RWPE2 (cell line): ENCODE data around the gene BRPF3.

Experiments used
- ATAC-seq: fragments of 200-7000 bp; cut with Tn5 transposase; 3 replicates; pipeline ENCODE4 v1.9.1; 2021; ENCODE audit warnings: low read depth
- DNase-seq: peaks from one replicate; pipeline ENCODE4 v3.0.0-alpha.2; 2020; ENCODE audit warnings: low spot score
- H3K27ac ChIP-seq: fragments of 450-650 bp; 2 replicates; pipeline ENCODE4 v1.5.1; 2017; ENCODE audit warnings: mild to moderate bottlenecking; ENCODE audit not compliant: poor library complexity, severe bottlenecking
- H3K27me3 ChIP-seq: fragments of 250-450 bp; sonication (Bioruptor Pico); 2 replicates; pipeline ENCODE4 v1.5.1; 2021; ENCODE audit warnings: mild to moderate bottlenecking, moderate library complexity; ENCODE audit not compliant: insufficient read depth, poor library complexity, severe bottlenecking
- H3K36me3 ChIP-seq: fragments of 250-450 bp; sonication (Bioruptor Pico); 2 replicates; pipeline ENCODE4 v1.5.1; 2020; ENCODE audit warnings: low read depth, mild to moderate bottlenecking, moderate library complexity
- H3K4me1 ChIP-seq: fragments of 250-450 bp; sonication (Bioruptor Pico); 2 replicates; pipeline ENCODE4 v1.5.1; 2021; ENCODE audit warnings: mild to moderate bottlenecking, moderate library complexity; ENCODE audit not compliant: insufficient read depth, poor library complexity, severe bottlenecking
- H3K4me3 ChIP-seq: fragments of 250-450 bp; sonication (Bioruptor Pico); 2 replicates; pipeline ENCODE4 v1.5.1; 2021; ENCODE audit warnings: mild to moderate bottlenecking, moderate library complexity; ENCODE audit not compliant: severe bottlenecking
- H3K9me3 ChIP-seq: fragments of 250-450 bp; sonication (Bioruptor Pico); 2 replicates; pipeline ENCODE4 v1.5.1; 2021; ENCODE audit warnings: mild to moderate bottlenecking, moderate library complexity; ENCODE audit not compliant: severe bottlenecking
- TF ChIP-seq, protein P1 (sequence below): fragments of 450-650 bp; IDR thresholded peaks from one replicate; pipeline ENCODE4 v1.5.1; 2017; ENCODE audit warnings: mild to moderate bottlenecking, moderate library complexity; ENCODE audit not compliant: poor library complexity, severe bottlenecking

Gene BRPF3

GRCh38 chr6:36177166-36177565, 19.4 kb upstream of the BRPF3 start:
- Histone ChIP-seq H3K4me3 (no peak overlapping the region), H3K4me1 (no peaks in the 10 kb centered on the region), H3K27me3 (no peaks in the 10 kb centered on the region), H3K36me3 (no peaks in the 10 kb centered on the region), H3K9me3 (peaks cover 3% of the 10 kb centered on the region), H3K27ac (no peak overlapping the region)
- TF ChIP-seq, protein P1, sequence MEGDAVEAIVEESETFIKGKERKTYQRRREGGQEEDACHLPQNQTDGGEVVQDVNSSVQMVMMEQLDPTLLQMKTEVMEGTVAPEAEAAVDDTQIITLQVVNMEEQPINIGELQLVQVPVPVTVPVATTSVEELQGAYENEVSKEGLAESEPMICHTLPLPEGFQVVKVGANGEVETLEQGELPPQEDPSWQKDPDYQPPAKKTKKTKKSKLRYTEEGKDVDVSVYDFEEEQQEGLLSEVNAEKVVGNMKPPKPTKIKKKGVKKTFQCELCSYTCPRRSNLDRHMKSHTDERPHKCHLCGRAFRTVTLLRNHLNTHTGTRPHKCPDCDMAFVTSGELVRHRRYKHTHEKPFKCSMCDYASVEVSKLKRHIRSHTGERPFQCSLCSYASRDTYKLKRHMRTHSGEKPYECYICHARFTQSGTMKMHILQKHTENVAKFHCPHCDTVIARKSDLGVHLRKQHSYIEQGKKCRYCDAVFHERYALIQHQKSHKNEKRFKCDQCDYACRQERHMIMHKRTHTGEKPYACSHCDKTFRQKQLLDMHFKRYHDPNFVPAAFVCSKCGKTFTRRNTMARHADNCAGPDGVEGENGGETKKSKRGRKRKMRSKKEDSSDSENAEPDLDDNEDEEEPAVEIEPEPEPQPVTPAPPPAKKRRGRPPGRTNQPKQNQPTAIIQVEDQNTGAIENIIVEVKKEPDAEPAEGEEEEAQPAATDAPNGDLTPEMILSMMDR: no peak
- no peak for DNase-seq
- no peak for ATAC-seq

GRCh38 chr6:36178544-36178943, 18.0 kb upstream of the BRPF3 start:
- no peak for ATAC-seq
- TF ChIP-seq, protein P1: no peak

DNA sequence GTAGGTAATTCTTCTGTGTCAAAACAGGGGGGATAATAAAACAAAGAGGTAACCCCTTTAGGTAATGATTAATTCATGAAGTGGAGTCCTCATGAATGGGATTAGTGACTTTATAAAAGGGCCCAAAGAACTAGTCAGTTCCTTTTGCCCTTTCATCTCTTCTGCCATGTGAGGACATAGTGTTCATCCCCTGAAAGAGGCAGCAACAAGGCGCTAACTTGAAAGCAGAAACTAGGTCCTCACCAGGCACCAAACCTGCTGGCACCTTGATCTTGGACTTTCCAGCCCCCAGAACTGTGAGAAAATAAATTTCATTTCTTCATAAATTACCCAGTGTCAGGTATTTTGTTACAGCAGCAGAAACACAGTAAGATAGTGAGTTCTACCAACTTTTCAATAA, 16.4 kb upstream of the BRPF3 start:
- H3K9me3 ChIP-seq: peaks cover 3% of the 10 kb centered on the region
- H3K27me3 ChIP-seq: no peaks in the 10 kb centered on the region
- no peaks in the 10 kb centered on the region for H3K36me3 ChIP-seq
- TF ChIP-seq, protein P1: no peak
- H3K27ac ChIP-seq: no peak overlapping the region
- no peaks in the 10 kb centered on the region for H3K4me1 ChIP-seq
- no peak for ATAC-seq
- DNase-seq: no peak
- H3K4me3 ChIP-seq: no peak overlapping the region

More at GRCh38 chr6:36178544-36178943, 18.0 kb upstream of the BRPF3 start:
- no peaks in the 10 kb centered on the region for H3K36me3 ChIP-seq
- H3K4me3 ChIP-seq: no peak overlapping the region
- H3K27me3 ChIP-seq: no peaks in the 10 kb centered on the region
- no peak for DNase-seq
- no peaks in the 10 kb centered on the region for H3K4me1 ChIP-seq
- H3K27ac ChIP-seq: no peak overlapping the region
- H3K9me3 ChIP-seq: peaks cover 3% of the 10 kb centered on the region

DNA sequence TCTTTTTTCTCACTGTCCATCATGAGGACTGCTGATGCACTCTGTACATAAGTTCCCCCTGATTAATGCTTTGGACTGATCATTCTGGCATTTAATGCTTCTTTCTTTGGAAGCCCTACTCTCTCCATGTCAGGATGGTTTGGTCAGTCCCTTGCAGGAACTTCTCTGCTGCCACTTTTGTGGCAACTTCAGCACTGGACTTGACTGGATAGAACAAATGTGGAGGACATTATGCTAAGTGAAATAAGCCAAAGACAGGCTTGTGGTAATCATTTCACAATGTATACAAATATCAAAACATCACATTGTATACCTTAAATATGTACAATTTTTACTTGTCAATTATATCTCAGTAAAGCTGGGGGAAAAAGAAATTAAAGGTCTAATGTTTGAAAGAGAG, 12.2 kb upstream of the BRPF3 start:
- Histone ChIP-seq H3K36me3 (no peaks in the 10 kb centered on the region), H3K27me3 (no peaks in the 10 kb centered on the region), H3K27ac (no peak overlapping the region), H3K4me1 (no peaks in the 10 kb centered on the region), H3K9me3 (no peaks in the 10 kb centered on the region), H3K4me3 (no peak overlapping the region)
- DNase-seq (no peak), ATAC-seq (no peak)
- TF ChIP-seq, protein P1: no peak

- no peaks in the 10 kb centered on the region for H3K36me3 ChIP-seq
- H3K27ac ChIP-seq: no peak overlapping the region
- no peaks in the 10 kb centered on the region for H3K4me1 ChIP-seq
- no peaks in the 10 kb centered on the region for H3K9me3 ChIP-seq
- H3K4me3 ChIP-seq: no peak overlapping the region
- TF ChIP-seq, protein P1: no peak
- no peak for DNase-seq
- ATAC-seq: no peak
- H3K27me3 ChIP-seq: no peaks in the 10 kb centered on the region
Measured at GRCh38 chr6:36186199-36186598, 10.3 kb upstream of the BRPF3 start.
